ENCODE results near the gene PKP3.
"Not testable (repeated sequence)": the region's sequence is repeated elsewhere in the genome, so short reads cannot be mapped to it uniquely, and the experiment has no call there.

PKP3 gene

DNA sequence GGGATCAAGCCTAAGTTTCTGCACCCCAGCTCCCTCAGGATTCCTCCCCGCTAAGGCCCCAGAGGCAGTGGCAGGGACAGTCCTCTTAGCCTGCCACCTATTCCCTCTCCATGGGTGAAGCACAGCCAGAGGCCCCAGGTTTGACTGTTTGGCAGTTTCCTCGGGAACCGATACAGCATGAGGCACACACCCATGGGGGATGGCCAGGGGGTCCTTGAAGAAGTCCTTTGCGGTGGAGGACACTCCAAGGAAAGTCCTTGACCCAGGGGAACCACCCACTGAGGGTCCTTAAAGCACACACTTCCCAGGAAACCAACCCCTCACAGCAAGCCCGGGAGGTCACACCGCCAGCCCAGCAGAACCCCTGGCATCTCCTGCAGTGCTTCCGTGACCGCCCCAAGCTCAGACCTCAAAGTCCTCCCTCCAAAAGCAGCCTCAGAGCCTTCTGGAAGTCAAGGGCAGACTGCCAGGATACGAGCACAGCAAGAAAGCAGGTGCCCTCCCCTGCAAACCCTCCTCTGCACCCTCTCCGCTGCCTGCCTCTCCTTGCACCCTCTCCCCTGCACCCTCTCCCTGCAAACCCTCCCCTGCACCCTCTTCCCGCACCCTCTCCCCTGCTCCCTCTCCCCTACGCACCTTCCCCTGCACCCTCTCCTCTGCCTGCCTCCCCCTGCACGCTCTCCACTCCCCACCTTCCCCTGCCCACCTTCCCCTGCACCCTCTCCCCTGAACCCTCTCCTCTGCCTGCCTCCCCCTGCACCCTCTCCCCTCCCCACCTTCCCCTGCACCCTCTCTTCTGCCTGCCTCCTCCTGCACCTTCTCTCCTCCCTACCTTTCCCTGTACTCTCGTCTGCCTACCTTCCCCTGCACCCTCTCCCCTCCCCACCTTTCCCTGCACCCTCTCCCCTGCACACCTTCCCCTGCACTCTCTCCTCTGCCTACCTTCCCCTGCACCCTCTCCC is 19.4 kb downstream of the PKP3 start:
- no peak for DNase-seq

DNA sequence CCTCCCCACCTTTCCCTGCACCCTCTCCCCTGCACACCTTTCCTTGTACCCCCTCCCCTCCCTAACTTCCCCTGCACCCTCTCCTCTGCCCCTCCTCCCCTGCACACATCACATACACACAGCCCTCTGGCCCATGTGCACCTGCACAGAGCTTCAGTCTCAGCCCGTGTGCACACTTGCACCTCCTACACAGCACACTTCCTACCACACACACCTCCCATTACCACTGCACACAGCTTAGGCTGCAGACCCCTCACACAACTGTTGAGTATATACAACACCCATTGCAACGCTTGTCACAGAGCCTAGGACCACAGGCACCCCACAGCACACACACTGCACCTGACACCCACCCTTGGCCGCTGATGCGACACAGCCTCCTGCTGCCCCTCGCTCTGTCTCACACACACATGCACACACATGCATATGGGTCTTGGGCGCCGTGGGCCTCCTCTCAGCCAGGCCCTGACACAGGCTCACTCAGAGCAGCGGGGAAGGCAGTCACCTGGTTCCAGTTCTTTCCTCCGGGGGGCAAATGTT is 20.4 kb downstream of the PKP3 start:
- DNase-seq = no peak

DNA sequence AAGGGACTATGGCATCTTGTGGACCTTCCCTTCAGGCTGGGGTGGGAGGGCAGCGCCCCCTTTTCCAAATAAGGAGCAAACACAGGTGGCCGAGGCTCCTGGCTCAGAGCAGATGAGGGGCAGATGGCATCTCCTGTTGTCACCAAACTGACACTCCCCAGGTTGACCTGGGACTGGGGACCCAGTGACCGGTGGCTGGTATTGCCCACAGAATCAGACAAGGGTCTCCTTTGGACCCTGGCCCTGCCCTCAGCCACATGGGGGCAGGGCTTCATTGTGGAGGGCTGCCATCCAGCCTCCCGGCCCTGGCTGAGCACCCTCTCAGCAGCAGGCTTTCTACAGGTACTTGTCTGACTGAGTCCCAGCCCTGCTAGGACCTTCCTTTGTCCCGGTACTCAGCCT is 21.6 kb downstream of the PKP3 start:
- DNase-seq = no peak

DNA sequence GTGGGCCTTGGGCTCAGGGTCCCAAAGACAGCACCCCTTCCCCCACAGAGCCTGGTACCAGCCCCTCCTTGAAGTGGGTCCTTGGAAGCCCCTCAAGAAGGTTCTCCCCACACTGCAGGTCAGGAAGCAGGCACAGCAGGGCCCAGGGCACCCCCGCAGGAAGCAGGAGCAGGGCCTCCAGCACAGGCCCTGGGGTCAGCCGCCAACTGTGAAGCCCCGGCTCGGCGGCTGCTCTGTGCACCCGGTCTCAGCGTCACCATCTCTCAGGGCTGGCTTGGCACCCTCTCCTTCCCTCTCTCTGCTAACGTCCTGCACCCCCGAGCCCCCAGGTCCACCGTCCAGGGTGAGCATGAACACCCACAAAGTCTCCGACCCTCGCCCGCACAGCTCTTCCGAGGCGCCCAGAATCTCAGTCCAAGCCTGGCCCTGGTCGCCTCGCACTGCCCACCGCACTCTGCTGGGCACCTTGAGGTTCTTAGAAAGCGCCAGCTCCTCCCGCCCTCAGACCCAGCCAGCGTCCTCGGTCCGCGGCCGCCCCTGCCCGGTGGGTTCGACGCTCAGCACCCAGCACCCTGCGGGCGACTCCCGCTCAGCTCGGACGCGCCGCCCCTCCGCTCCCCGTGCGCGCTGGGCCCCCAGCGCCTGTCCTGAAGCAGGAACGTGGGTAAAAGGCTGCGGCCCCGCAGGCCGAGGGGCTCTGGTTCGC is 22.2 kb downstream of the PKP3 start:
- DNase-seq = peak in 1 of 3 donors; percentile 26

DNA sequence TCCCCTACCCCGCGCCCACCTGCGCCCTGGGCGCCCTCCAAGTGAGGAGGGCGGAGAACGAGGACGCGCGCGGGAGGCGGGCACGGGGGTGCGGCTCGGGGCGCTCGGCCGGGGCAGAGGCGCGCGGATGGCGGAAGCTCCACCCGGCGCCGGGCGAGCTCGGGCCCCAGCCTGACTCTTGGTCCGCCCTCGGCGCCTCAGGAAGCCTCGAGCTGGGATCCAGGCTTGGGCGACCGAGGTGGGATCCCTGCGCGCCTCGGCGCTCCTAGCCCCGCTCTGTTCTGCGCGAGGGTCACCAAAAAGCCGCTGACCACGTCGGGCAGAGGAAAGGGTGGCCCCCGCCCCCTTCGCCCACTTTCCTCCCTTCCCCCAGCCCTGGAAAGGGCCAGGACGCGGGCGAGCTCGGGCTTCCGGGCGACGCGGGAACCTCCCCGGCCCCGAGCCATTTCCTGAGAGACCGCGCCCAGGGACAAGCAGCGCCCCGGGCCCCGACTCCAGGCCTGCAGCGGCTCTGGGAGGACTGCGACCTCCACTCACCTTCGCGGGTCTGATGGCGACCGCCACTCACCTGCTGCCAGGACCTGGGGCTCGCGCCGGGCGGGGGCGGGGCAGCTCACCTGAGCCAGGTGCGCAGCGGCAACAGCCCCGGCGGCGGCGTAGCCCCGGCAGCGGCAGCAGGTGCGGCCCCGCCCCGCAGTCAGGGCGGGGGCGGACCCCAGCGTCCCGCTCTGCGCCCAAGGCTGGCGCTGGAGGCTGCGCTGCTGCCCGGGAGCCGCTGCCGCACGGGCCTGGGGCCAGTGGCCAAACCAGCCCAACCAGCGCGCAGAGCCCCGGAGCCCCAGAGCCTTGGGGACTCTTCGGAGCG is 23.0 kb downstream of the PKP3 start:
- DNase-seq = peak; percentile 46 to 82 (median 68)

DNA sequence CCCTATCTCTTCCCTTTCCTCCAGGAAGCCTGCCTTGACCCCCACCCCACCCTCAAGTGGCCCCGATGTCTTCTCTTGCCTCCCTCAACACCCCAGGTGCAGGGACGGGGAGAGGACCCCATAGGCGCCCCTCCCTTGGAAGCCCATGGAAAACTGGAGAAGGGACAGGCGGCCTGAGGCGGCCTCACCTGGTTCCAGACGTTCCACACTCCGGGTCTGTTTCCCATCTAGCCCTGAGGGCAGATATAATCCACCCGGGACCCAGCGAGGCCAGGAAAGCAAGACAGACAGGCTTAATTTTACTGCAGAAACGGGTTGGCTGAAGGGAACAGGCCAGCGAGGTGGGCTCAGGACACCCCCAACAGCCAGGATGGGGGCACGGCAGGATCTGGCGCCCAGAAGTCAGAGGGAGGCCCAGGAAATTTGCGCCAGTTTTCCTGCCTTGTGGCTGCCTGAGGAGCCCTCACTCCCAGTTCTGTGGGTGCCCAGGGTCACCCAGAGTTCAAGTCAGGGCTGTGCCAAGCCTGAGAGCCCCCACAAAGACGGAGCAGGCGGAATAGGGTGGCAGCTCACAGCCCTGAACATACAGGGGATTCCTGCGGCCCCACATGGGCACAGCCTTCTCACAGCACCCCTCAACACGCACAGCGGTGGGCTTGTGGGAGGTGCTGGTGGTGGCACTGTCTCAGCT is 23.8 kb downstream of the PKP3 start:
- DNase-seq = no peak

DNA sequence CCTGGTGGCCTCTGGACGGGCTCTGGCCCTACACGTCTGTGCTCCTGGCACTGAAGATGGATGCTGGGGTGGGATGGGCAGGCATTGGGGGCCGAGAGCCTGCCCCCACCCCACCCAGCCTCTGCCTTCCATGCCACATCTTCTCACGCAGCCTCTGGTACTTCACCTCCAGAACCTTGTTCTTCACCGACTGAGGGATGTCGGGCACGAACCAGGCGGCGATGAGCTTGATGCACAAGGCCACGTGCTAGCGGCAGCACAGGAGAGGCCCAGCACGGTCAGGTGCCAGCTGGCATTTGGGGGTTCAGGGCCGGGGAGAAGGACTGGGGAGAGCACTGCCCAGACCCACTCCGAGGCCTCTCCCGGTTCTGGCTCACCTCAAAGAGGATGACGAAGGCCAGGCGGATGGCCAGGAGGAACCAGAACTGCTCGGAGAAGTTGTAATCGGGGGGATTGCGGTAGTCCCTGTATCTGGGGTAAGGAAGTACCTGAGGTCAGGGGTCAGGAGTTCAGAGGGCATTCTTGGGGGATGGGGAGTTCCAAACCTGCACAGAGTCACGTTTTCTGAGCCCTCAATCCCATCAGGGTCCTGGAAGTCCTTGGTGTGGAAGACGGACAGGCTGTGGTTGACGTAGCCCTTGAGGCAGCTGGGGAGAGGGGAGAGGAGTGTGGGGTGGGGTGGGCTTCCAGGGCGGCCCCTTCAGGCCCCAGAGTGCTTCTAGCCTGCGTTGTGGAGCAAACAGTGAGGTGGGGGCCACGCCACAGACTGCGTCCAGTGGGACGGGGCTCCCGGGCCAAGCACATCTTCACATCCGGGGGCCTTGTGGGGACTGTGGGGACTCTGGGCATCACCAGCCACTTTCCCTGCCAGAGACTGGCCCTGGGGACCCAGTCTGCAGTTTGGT is 24.6 kb downstream of the PKP3 start:
- DNase-seq = no peak

GRCh38 chr11:419248-420005 is 25.4 kb downstream of the PKP3 start:
- no peak for DNase-seq

GRCh38 chr11:420054-420910 is 26.3 kb downstream of the PKP3 start:
- no peak for DNase-seq

DNA sequence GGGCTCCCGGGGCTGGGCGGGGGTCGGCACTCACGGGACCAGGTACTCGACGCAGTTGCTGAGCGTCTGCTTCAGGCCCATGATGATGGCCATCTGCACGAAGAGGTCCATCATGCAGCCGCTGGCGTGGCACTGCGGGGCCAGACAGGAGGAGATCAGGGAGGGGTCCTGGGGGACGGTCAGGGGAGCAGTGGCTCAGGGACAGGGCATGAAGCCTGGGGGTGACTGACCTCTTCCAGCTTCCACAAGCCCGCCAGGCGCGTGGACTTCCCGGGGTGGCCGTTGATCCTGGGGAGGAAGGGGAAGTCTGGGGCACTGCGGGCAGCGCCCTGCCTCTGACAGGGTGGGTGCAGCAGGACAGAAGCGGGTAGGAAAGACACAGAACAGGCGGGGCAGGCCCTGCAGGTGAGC is 26.9 kb downstream of the PKP3 start:
- no peak for DNase-seq

GRCh38 chr11:422249-422656 is 28.2 kb downstream of the PKP3 start:
- no peak for DNase-seq

DNA sequence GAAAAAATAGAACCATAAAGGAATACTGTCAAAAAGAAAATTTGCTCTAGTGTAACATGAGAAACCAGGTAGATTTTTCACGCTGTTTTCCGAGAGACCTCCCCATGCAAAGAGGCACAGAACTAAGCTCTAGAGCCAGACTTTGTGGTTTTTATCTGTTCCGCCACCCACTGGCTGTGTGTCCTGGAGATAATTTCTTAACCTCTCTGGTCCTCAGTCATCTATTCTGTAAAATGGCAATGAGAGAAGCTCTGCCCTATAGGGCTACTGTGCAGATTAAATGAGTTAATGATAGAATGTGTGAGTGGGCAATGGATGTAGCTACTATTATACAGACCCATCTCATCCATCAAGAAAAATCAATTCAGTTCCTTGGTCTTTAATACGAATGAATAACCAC is 30.2 kb downstream of the PKP3 start:
- no peak for DNase-seq

DNA sequence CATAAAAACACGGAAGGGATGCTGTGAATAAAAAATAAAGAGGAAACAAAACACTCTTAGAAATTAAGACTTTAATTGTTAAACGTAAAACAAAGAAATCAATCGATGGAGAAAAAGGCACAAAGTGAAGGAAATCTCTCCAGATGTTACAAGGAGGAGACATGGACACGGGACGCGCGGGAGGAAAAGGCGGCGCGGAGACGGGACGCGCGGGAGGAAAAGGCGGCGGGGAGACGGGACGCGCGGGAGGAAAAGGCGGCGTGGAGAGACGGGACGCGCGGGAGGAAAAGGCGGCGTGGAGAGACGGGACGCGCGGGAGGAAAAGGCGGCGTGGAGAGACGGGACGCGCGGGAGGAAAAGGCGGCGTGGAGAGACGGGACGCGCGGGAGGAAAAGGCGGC is 30.8 kb downstream of the PKP3 start:
- DNase-seq = not testable (repeated sequence)

DNA sequence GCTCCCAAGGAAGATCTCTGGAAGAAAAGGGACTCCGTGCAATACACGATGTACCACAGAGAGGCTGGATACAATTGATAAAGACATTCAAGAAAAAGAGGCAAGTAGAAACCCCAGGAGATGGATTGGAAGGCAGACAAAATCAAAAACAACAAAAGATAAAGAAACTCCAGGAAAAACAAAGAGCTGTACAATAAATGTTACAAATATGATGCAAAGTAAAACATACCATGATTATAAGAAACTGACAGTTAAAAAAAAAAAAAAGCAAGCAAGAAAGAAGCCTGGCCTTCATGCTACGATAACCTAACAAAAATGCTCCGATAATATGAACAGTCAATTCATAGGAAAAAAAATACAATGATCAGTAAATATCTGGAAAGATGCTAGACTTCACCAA is 31.3 kb downstream of the PKP3 start:
- no peak for DNase-seq

- no peak for DNase-seq
These were observed 32.8 kb downstream of the PKP3 start for GRCh38 chr11:426851-427250.

DNA sequence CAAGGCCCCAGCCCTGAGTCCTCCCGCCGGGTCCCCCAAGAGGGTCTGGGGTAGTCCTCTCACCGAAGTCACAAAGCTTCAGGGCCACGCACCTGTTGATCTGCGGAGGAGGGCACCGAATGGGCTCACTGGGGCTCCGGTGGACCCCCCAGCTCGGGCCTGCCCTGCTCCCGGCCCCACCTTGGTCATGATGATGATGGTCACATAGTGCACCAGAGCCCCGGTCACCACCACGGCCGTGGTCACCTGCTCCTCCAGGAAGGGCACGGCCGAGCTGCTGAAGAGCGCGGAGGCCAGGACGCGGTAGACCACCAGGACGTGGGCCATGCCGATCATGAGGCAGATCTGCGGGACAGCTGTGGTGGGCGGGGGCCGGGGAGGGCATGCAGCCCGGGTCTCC is 34.3 kb downstream of the PKP3 start:
- DNase-seq = no peak

GRCh38 chr11:429391-429790 is 35.4 kb downstream of the PKP3 start:
- DNase-seq = no peak

GRCh38 chr11:429931-430456 is 36.0 kb downstream of the PKP3 start:
- no peak for DNase-seq

GRCh38 chr11:431921-432320 is 37.9 kb downstream of the PKP3 start:
- no peak for DNase-seq

All from suppressor macrophage treated with lipopolysaccharide for 1 hour (primary cell).